ENCODE results near the gene TK2. TPM values are rescaled to one million over a fixed set of nuclear protein-coding genes. Genes with fewer than 3 reads are reported as not detected.

The TK2 gene
- total RNA-seq, 1 donor from 2014 or later: 21.5 TPM

DNA sequence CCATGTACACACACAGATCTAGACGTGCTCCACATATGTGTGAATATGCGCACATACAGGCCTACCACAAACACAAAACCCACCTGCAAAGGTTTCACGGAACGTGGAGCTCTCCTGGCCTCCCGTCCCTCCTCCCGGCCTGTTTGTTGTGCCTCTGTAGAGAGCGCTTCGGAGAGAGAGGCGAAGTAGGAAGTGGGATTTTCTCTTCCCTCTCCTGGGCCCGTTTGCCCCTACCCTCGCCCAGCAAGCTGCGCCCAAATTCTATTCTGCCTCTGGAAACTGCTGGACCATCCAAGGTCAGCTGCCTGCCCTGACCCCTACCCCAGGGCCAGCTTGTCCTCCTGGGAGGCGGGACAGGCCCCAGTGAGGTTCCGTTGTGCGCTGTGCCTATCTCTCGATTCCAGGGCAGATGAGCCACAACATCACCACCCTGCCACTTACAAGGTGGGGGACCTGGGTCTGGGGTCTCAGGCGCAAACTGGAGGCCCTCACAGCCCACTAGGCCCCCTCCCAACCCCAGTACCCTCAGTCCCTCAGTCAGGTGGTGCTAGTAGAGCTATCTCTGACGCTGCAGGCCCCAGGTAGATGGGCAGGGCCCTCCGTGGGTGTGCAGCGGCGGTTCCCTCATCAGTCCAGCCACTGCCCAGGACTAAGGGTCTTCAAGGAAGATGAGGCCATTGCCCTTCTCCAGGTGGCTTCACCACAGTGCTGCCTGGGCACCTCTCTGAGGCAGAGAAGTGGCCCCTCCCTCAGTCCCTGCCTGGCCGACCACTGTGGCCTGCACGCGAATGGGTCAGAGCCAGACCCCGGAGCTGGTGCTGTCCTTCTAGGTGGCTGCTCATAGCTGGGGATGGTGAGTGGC lies 68.6 kb downstream of the TK2 start:
- intact Hi-C loops (cut with DNase I): loop anchor here (5.0 kb wide), 2 partner anchors 124 to 126 kb away; no protein-coding TSS in a partner anchor
- DNase-seq (ENCODE audit: low spot score in 2 of 2): peak in 1 of 2 donors; percentile 50

DNA sequence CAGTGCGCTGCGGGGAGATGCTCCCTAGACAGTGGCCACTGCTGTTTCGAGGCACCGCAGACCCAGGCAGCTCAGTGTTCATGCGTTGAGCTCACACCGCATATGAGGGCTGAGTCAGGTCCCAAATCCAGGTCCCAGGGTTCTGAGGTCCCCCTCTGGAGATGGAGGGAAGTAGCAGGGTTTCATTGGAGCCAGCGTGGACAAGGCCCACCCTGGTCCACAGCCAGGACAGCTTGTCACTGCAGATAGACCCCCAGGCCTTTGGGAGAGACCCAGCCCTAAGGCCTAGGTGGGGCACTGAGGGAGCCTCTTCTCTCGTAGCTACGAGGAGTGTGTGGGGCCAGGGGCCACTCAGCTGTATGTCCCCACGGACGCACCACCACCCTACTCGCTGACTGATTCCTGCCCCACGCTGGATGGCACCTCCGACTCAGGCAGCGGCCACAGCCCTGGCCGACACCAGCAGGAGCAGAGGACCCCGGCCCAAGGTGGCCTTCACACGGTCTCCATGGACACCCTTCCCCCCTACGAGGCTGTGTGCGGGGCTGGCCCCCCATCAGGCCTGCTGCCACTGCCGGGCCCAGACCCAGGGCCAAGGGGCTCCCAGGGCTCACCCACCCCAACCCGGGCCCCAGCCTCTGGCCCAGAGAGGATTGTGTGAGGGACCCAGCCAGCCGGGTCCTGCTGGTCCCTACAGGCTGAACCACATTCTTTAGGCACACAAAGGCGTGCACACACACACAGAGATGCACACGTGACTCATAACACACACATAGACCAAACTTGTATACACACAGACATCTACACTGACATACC lies 69.4 kb downstream of the TK2 start:
- Histone ChIP-seq H3K27ac (no peak overlapping the region), H3K36me3 (no peaks in the 10 kb centered on the region), H3K4me1 (no peaks in the 10 kb centered on the region), H3K4me3 (no peak overlapping the region), H3K27me3 (no peaks in the 10 kb centered on the region), H3K9me3 (no peaks in the 10 kb centered on the region)
- peak in 1 of 2 donors; percentile 60 for DNase-seq (ENCODE audit: low spot score in 2 of 2)
- intact Hi-C loops (cut with DNase I): loop anchor here (5.0 kb wide), 2 partner anchors 123 to 127 kb away; no protein-coding TSS in a partner anchor
- TF ChIP-seq, protein P1, sequence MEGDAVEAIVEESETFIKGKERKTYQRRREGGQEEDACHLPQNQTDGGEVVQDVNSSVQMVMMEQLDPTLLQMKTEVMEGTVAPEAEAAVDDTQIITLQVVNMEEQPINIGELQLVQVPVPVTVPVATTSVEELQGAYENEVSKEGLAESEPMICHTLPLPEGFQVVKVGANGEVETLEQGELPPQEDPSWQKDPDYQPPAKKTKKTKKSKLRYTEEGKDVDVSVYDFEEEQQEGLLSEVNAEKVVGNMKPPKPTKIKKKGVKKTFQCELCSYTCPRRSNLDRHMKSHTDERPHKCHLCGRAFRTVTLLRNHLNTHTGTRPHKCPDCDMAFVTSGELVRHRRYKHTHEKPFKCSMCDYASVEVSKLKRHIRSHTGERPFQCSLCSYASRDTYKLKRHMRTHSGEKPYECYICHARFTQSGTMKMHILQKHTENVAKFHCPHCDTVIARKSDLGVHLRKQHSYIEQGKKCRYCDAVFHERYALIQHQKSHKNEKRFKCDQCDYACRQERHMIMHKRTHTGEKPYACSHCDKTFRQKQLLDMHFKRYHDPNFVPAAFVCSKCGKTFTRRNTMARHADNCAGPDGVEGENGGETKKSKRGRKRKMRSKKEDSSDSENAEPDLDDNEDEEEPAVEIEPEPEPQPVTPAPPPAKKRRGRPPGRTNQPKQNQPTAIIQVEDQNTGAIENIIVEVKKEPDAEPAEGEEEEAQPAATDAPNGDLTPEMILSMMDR (IDR thresholded peaks at IDR 0.05): no peak

More for the DNA sequence above, 68.6 kb downstream of the TK2 start:
- Histone ChIP-seq H3K4me1 (peaks cover 0 to 5% of the 10 kb centered on the region in 2 donors), H3K36me3 (no peaks in the 10 kb centered on the region), H3K4me3 (no peak overlapping the region), H3K27ac (no peak overlapping the region), H3K27me3 (no peaks in the 10 kb centered on the region), H3K9me3 (no peaks in the 10 kb centered on the region)
- TF ChIP-seq, protein P1 (IDR thresholded peaks at IDR 0.05): no peak

DNA sequence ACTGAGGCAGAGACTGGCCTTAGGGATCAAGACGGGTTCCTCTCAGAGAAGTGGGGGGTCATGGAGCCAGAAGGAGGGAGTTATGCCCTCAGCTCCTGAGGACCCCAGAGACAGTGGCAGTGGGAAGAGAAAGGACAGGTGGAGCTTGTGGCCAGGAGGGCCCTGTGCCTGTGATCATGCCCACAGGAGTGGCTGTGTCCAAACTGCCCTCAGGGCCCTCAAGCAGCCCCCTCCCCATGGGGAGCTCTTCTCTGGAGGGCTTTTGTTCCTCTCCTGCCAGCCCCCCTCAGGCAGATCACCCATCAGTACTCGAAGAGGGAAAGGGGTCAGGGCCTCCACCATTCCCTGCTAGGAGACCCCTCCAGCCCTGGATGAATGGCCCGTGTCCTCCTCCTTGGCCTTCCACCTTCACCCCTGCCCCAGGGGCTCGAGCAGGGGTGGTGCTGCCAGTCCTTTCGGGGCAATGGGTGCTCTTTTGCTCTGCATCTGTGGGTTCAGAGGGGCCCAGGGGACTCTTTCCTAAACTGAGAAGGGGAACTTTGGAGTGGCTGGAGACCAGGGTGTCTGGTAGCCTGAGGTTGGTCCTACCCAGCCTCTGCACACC lies 70.2 kb downstream of the TK2 start:
- H3K27me3 ChIP-seq: no peaks in the 10 kb centered on the region
- H3K4me1 ChIP-seq: no peaks in the 10 kb centered on the region
- H3K9me3 ChIP-seq: no peaks in the 10 kb centered on the region
- intact Hi-C loops (cut with DNase I): loop anchor here (2.0 to 5.0 kb wide), 3 partner anchors 69 to 128 kb away; no protein-coding TSS in a partner anchor
- no peak overlapping the region for H3K4me3 ChIP-seq
- no peaks in the 10 kb centered on the region for H3K36me3 ChIP-seq
- H3K27ac ChIP-seq: no peak overlapping the region
- TF ChIP-seq, protein P1 (IDR thresholded peaks at IDR 0.05): no peak
- DNase-seq (ENCODE audit: low spot score in 2 of 2): peak in 1 of 2 donors; percentile 56

DNA sequence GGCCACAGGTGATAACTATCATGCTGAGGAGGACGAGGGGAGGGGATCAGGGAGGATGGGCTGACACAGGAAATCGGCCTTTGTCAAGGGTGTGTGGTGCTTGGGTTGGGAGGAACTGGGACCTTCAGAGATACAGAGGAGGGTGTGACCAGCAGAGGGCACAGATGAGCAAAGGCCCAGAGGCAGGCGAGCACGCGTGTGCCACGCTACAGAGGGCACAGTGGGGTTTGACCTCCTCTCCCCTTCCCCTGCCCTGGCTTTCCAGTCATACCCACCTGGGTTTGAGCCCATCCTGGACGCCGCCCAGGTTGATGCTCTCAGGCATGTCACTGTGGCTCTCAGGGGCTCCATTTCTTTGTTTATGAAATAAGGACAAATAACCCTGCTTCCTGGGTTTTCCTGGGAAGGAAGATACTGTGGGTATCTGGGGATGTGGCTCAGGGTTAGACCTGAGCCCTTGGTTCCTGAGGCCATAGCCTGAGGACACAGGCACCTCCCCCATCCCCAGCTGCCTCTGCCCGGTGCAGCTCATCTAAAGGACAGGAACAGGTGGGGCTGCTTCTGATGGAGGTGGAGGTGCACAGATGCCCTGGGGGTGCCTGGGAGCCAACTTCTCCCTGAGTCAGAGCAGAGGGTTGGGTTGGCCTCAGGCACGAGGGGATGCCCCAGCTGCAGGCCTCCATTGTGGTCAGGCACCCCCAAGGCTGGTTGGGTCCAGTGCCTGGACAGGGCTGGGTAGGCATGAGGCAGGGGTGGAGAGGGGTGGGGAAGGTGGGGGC lies 71.0 kb downstream of the TK2 start:
- TF ChIP-seq, protein P1 (IDR thresholded peaks at IDR 0.05): peak; percentile 71 to 78 (median 73)
- H3K9me3 ChIP-seq: no peaks in the 10 kb centered on the region
- no peak overlapping the region for H3K27ac ChIP-seq
- H3K36me3 ChIP-seq: no peaks in the 10 kb centered on the region
- no peak overlapping the region for H3K4me3 ChIP-seq
- H3K27me3 ChIP-seq: no peaks in the 10 kb centered on the region
- intact Hi-C loops (cut with DNase I): loop anchor here (2.0 kb wide), 1 partner anchor 70 kb away; no protein-coding TSS in a partner anchor
- peak in 1 of 2 donors; percentile 84 for DNase-seq (ENCODE audit: low spot score in 2 of 2)
- no peaks in the 10 kb centered on the region for H3K4me1 ChIP-seq

Measured in ascending aorta (tissue), 2 donors.